Uterus (tissue), 2 donors: ENCODE results near the gene MRPL16.

Experiments used
- CTCF ChIP-seq, 4 experiments: fragments of 200-600 bp in 2 of 4; fragments of 450-650 bp in 2 of 4; sonication (generic) in 2 of 4; IDR thresholded peaks; one replicate each; pipeline ENCODE4 v1.5.1; 2016 to 2019; ENCODE audit warnings: antibody characterized with exemption in 4 of 4, mild to moderate bottlenecking in 2 of 4, moderate library complexity in 1 of 4
- POLR2A ChIP-seq, 2 donors: fragments of 450-650 bp; IDR thresholded peaks; one replicate each; pipeline ENCODE4 v1.6.1; 2016; ENCODE audit warnings: antibody characterized with exemption in 2 of 2, mild to moderate bottlenecking in 1 of 2, moderate library complexity in 1 of 2

GRCh38 chr11:59847626-59848025 is 37.0 kb upstream of the MRPL16 start:
- TF ChIP-seq CTCF (IDR thresholded peaks at IDR 0.05) (no peak), POLR2A (IDR thresholded peaks at IDR 0.05) (no peak)
